Neural progenitor cell (in vitro differentiated cells): ENCODE measurements around the gene CDK11A.
"Not testable (repeated sequence)": the region's sequence is repeated elsewhere in the genome, so short reads cannot be mapped to it uniquely, and the experiment has no call there.

Source experiments
- EZH2 ChIP-seq: fragments of 200-600 bp; sonication (generic); IDR thresholded peaks from 2 replicates; pipeline ENCODE4 v1.6.1; 2017; ENCODE audit warnings: antibody characterized with exemption, mild to moderate bottlenecking, moderate library complexity
- EZH2phosphoT487 ChIP-seq: fragments of 200-600 bp; sonication (generic); IDR thresholded peaks from 2 replicates; pipeline ENCODE4 v1.6.1; 2017; ENCODE audit warnings: antibody characterized with exemption
- TF ChIP-seq, protein P1 (sequence below): fragments of 200-600 bp; sonication (generic); IDR thresholded peaks from 2 replicates; pipeline ENCODE4 v1.5.1; 2017; ENCODE audit warnings: antibody characterized with exemption, mild to moderate bottlenecking

- TF ChIP-seq, protein P1, sequence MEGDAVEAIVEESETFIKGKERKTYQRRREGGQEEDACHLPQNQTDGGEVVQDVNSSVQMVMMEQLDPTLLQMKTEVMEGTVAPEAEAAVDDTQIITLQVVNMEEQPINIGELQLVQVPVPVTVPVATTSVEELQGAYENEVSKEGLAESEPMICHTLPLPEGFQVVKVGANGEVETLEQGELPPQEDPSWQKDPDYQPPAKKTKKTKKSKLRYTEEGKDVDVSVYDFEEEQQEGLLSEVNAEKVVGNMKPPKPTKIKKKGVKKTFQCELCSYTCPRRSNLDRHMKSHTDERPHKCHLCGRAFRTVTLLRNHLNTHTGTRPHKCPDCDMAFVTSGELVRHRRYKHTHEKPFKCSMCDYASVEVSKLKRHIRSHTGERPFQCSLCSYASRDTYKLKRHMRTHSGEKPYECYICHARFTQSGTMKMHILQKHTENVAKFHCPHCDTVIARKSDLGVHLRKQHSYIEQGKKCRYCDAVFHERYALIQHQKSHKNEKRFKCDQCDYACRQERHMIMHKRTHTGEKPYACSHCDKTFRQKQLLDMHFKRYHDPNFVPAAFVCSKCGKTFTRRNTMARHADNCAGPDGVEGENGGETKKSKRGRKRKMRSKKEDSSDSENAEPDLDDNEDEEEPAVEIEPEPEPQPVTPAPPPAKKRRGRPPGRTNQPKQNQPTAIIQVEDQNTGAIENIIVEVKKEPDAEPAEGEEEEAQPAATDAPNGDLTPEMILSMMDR = not testable (repeated sequence)
- TF ChIP-seq EZH2phosphoT487, EZH2: not testable (repeated sequence)
These were observed 48.1 kb downstream of the CDK11A start for GRCh38 chr1:1676087-1676486.
